Posterior cingulate gyrus (tissue), 11 donors: ENCODE results near the gene SH2D4B.

Experiments
- DNase-seq, 10 donors: peaks; one replicate each; pipeline versions ENCODE4 v3.0.0 to v3.0.0-alpha.2; 2020 to 2021; ENCODE audit warnings: mixed read lengths in 3 of 10
- intact Hi-C: fragments of 100-400 bp; cut with DNase I; formaldehyde crosslinking; loops from one replicate; pipeline ENCODE4 v1.15.1; 2023

The SH2D4B gene

DNA sequence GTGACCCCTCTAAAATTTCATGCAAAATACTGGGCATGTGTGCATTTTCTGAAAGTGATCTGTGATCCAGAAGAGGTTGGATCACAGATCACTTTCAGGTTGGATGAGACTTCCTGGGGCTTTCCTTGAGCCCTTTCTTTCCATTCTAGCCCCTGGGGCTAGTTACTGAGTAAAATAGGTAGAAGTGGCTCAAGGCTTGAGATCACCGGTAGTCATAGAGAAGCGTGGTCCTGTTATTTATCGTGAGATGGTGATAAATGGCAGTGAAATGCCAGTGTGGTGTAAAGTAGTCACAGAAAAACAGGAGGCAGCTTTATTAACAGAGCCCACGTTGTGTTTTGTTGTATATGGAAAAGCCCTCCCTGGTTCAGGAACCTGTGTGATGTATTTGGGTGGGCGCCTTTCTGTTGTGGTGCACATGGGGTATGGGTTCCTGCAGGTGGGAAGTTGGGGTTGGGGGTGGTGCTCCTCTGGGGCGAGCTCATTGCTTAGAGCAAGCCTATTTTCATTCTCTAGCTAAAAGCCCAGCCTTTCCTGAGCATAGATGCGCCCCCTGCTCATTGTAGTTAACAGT is 34.0 kb upstream of the SH2D4B start:
- intact Hi-C loops = no loop called here
- no peak for DNase-seq

DNA sequence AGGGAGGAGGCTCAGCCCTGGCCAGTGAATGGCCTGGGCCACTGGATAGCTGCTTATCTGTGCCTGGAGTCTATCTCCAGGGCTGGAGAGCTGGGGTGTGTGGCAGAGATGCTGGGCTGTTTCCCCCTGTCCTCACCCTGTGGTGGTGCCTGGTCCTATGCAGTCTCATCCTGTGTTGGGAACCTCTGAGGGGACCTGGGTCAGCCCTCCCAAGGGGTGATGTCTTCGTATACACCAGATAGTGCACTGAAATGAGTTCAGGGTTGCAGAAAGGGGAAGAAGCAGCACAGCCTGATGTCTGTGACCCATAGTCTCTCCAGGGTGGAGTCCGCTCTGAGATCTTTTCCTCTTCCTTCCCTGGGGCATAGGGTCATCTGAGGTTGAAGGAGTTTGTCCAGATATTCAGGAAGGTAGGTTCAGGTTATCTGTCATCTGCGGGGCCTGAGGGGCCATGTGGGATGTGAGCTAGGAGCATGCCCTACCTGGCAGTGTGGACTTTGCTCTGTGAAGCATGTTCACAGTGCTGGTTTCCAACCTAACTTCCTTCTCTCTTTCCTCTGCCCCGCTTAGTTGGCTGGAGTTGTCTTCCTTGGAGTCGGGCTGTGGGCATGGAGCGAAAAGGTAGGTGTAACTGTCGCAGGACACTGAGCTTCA is 33.4 kb upstream of the SH2D4B start:
- intact Hi-C loops = no loop called here
- peak in 2 of 10 donors; percentile 57 to 66 for DNase-seq

DNA sequence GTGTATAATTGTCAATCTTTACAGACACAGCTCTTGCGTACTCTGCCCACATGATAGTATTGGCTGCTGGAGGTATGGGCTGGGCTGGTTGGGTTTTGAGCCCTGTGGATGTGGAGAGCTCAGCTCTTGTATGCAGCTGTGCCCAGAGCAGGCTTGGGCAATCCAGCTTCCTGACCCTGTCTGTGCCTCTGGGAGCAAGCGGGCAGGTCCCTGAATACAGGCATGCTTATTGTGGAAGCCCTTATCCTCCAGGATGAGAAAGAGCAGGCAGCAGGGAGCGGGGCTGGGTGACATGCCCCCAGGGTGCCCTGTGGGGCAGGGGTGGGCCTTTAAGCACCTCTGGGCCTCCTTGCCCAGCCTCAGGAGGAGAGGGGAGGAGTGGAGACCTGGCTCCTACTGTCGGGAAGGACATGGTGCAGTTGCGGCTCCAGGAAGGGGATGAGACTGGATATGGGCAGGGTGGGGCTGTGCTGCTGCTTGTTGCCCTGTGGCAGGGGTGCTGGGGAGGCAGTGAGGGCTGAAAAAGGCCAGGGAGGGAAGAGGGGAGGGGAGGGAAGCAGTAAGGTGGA is 32.7 kb upstream of the SH2D4B start:
- intact Hi-C loops = loop anchor here (1.0 to 5.0 kb wide), 2 partner anchors 61 to 123 kb away; no protein-coding TSS in a partner anchor
- DNase-seq = peak in 2 of 10 donors; percentile 73 to 78

DNA sequence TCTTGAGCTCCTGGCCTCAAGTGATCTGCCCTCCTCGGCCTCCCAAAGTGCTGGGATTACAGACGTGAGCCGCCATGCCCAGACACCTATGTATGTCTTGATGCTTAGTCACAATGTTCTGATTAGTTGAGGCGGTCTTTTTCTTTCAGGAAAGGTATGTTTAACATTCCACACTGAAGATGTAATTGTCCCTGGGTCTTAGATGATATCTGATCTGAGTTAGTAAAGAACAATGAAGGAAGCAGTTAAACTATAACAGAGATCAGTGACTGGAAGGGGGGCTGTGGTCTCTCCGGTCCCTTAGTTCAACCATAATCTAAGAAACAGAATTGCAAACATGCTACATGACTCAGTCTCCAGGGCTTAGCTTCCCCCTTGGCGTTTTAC is 31.5 kb upstream of the SH2D4B start:
- DNase-seq = no peak
- intact Hi-C loops = loop anchor here (5.0 kb wide), 1 partner anchor 124 kb away; no protein-coding TSS in a partner anchor

DNA sequence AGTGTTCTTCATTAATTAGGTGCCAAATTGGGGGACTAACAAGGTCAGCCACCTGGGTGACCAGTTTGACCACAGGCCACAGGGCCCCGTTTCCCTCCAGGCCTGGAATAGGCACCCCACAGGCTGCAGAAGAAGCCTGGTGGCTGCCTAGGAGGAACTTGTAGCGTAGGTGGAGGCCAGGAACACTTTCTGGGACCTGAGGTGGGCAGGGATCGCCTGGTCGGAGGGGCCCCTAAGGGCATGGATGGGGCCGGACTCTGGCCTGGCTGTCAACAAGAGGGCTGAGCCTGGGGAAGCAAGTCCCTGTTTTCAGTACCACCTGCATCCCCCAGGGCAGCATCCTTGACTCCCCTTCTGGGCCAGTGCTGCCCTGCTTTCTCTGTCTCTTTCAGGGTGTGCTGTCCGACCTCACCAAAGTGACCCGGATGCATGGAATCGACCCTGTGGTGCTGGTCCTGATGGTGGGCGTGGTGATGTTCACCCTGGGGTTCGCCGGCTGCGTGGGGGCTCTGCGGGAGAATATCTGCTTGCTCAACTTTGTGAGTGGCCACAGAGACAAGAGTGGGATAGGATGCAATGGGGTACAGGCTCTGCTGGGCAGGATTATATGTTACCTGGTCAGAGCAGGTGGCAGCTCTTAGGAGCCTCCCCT is 30.7 kb upstream of the SH2D4B start:
- intact Hi-C loops = loop anchor here (5.0 kb wide), 1 partner anchor 125 kb away; no protein-coding TSS in a partner anchor
- DNase-seq = peak in 2 of 10 donors; percentile 67 to 68

DNA sequence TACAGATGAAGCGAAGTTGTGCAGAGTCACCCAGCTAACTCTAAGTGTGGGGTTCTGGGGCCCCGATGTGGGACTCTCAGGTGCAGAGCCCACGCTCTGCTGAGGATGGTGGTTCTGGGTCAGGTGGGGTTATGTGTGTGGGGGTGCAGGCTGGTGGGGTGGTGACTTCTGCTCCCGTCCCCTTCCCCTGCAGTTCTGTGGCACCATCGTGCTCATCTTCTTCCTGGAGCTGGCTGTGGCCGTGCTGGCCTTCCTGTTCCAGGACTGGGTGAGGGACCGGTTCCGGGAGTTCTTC is 28.6 kb upstream of the SH2D4B start:
- intact Hi-C loops = loop anchor here (5.0 kb wide), 1 partner anchor 127 kb away; no protein-coding TSS in a partner anchor
- DNase-seq = no peak

DNA sequence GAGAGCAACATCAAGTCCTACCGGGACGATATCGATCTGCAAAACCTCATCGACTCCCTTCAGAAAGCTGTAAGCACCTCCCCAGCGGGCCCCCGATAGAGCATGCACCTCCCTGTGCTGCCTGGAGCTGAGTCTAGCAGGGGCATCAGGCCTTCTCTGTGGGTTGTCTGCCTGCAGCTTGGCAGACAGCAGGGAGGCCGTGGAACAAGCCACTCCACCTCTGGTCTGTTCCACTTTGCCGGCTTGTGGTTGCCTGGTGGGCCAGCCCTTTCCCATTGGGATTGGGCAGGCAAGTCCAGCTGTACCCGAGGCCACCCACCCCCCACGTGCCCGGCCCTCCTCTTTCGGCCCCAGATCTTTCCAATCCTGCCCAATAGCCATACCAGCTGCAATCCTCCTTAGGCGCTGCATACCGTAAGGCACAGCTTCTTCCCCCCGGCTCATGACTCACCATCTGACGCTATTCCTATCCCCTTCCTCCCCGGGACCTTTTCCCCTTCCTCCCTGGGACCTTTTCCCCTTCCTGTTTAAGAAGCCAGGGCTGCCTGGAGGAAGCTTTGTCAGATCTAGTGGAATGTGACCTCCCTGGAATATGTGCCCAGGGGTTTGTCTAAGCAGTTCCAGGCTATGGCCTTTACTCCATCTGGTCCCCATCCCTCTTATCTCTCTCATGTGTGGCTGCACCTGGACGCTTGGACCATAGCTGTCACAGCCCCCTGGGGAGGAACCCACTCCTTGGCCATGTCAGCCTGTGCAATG is 28.1 kb upstream of the SH2D4B start:
- intact Hi-C loops = loop anchor here (5.0 kb wide), 1 partner anchor 127 kb away; no protein-coding TSS in a partner anchor
- peak in 1 of 10 donors; percentile 81 for DNase-seq

DNA sequence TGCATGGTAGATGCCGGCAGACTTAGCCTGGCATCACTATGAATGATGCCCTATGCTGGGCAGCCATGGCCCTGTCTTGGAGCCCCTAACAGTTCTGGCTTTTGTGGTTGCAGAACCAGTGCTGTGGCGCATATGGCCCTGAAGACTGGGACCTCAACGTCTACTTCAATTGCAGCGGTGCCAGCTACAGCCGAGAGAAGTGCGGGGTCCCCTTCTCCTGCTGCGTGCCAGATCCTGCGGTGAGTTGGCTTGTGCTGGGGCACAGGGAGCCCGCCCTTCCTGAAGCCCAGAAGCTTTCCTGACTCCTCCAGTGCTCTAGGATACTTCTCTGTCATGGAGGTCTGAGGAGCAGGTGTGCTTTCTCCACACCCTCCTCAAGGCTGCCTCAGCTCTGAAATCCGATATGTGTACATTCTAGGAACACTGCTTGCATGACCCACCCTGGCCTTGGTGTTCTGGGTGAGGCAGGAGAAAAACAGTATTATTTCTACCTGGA is 25.6 kb upstream of the SH2D4B start:
- no peak for DNase-seq

DNA sequence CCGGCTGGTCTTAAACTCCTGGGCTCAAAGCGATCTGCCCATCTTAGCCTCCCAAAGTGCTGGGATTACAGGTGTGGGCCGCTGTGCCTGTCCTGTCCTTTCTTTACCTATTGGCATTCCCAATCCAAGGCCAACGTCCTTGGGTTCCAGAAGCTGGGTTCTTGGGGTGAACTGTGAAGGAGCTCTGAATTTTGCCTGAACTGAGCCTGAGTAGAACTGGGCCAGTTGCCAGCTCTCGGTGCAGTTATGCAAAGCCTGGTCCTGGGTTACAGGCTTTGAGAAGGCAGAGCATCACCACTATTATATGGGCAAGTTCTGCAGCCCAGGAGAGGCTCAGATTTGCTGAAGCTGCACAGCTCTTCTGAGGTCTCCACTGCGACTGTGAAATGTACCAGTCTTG is 24.6 kb upstream of the SH2D4B start:
- DNase-seq = peak in 1 of 10 donors; percentile 62
- intact Hi-C loops = no loop called here

More for the DNA sequence above, 25.6 kb upstream of the SH2D4B start:
- intact Hi-C loops = no loop called here

DNA sequence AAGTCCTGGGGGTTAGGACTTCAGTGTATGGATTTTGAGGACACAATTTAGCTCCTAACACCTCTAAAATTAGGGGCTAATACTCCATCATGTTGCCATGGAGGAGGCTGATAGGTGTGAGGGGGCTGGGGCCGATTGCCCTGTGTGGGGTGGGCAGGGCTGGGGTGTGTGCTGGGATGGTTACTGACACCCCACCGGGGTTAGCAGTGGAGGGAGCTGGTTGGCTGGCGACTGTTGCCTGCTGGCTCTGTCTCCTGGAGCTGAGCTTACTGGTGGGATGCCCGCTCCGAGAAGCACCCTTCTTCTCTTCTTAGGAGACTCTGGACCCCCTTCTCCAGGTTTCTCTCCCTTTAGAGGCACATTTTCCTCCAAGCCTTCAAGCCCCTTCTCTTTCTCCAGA is 22.2 kb upstream of the SH2D4B start:
- intact Hi-C loops = no loop called here
- DNase-seq = peak in 1 of 10 donors; percentile 21

DNA sequence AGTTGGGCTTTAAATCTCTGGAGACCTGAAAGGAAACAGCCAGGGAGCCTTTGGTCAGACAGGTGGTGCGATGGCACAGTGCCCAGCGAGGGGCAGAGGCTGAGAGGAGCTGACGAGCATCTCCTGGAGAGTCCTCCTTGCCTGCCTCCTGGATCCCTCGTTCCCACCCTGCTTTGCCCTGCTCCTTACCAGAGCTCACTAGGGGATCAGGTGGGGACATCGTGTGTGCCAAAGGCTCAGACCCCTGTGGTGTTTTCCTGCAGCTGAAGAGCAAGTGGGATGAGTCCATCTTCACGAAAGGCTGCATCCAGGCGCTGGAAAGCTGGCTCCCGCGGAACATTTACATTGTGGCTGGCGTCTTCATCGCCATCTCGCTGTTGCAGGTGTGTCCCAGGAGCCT is 21.8 kb upstream of the SH2D4B start:
- peak in 1 of 10 donors; percentile 79 for DNase-seq
- intact Hi-C loops = no loop called here

DNA sequence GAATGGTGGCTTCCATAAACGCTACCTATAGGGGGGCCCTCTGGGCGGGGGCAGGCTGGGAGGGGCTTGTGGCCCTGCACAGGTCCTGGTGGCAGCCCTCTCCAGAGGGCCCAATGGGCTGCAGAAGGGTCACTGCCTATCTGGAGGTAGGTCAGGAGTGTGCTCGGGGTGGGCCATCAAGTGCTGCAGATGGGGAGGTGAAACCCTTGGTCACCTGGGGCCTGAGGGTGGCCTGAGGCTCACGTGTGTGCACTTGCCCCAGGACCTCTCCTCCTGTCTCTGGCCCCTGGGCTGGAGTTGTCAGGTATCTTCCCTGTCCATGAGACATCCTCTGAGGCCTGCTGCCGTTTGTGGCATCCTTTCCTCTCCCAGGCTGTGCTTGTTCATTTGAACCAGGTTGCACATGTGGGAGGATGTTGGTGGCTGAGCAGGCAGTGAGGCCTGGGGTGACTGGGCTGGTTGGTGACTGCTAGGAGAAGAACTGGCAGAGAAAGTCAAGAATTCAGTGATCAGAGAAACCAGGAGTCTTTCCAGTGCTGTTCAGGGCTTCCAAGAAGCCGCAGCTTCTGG is 21.1 kb upstream of the SH2D4B start:
- intact Hi-C loops = no loop called here
- DNase-seq = peak in 1 of 10 donors; percentile 82

DNA sequence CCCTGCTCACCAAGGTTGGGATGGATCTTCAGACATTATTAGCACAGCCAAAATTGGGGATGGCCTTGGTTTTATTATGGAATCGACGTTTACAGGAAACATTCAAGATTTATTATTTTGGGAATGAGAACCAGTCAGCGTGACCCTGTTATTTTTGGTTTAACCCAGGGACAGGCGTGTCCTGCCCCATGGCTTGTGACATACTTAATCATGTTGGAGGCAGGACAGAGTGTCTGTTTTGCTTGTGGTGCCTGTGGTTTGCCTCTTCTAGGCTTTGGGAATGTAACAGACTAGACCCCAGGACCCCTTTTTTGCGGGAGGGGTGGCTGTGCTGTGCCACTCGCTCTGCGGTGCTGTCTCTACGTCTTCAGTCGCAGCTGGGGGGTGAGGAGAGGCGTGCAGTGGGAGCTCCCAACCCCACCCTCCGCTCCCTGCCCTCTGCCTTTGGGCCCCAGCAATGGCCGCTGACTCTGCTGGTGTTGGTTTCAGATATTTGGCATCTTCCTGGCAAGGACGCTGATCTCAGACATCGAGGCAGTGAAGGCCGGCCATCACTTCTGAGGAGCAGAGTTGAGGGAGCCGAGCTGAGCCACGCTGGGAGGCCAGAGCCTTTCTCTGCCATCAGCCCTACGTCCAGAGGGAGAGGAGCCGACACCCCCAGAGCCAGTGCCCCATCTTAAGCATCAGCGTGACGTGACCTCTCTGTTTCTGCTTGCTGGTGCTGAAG is 20.1 kb upstream of the SH2D4B start:
- intact Hi-C loops = no loop called here
- peak in 2 of 10 donors; percentile 62 to 65 for DNase-seq

DNA sequence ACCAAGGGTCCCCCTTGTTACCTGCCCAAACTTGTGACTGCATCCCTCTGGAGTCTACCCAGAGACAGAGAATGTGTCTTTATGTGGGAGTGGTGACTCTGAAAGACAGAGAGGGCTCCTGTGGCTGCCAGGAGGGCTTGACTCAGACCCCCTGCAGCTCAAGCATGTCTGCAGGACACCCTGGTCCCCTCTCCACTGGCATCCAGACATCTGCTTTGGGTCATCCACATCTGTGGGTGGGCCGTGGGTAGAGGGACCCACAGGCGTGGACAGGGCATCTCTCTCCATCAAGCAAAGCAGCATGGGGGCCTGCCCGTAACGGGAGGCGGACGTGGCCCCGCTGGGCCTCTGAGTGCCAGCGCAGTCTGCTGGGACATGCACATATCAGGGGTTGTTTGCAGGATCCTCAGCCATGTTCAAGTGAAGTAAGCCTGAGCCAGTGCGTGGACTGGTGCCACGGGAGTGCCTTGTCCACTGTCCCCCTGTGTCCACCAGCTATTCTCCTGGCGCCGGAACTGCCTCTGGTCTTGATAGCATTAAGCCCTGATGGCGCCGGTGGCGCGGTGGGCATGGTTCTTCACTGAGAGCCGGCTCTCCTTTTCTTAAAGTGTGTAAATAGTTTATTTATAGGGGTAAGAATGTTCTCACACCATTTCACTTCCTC is 19.4 kb upstream of the SH2D4B start:
- DNase-seq = peak in 2 of 10 donors; percentile 57 to 79

DNA sequence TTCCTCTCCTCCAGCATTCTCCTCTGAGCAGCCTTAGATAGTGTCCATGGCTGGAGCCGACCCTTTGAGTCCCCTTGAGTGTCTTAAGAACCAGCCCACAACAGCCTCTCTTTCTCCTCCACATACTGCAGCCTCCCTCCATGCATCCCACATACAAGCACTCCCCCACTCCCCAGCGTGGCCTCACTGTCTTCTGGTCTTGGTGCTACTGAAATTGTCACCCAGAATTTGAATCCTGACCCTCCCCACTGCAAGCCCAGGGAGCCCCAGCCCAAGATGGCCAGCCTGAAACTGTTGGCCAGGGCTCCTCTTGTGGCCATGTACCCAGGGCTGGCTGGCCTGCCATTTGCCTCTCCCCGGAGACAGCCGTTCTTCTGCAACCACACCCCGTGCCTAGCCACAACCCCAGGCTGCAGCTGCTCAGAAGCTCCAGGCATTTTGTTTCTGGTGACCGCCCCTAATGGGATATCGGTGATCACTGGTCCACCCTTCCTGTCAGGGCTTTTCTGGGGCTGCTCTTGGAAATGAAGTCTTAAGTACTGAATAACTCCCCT is 18.8 kb upstream of the SH2D4B start:
- peak in 2 of 10 donors; percentile 61 to 65 for DNase-seq
- intact Hi-C loops = no loop called here

More for the DNA sequence above, 19.4 kb upstream of the SH2D4B start:
- intact Hi-C loops = no loop called here

DNA sequence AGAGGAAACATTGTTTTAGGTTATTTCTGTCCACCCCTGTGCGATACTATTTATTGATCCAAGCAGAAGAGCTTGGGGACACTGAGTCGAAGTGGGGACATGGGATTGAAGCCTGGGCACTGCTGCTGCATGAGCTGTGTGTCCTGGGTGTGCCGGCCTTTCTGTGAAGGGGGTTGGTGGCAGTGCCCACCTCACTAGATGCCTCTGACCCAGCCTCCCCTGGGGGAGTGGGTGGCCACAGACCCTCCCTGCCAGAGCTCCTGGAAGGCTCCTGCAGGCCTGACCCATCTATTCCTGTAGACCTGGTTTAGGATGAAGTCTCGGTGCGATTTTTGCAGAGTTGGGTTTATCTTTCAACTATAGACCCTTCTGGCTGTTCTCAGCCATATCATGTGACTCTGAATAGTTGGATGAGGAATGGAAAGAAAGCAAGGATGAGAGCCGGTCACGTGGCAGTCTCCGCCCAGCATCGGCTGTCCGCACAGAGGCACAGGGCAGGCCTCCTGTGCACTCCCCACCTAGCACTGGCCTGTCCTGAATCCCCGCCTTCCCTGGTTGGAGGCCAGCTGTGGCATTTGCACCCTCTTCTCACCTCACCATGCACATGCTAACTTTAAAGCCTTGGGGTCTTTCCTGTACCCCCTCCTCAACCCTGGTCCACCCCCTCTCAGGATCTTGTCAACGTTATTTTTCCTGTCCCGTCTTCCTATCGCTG is 17.6 kb upstream of the SH2D4B start:
- intact Hi-C loops = no loop called here
- peak in 2 of 10 donors; percentile 41 to 67 for DNase-seq

DNA sequence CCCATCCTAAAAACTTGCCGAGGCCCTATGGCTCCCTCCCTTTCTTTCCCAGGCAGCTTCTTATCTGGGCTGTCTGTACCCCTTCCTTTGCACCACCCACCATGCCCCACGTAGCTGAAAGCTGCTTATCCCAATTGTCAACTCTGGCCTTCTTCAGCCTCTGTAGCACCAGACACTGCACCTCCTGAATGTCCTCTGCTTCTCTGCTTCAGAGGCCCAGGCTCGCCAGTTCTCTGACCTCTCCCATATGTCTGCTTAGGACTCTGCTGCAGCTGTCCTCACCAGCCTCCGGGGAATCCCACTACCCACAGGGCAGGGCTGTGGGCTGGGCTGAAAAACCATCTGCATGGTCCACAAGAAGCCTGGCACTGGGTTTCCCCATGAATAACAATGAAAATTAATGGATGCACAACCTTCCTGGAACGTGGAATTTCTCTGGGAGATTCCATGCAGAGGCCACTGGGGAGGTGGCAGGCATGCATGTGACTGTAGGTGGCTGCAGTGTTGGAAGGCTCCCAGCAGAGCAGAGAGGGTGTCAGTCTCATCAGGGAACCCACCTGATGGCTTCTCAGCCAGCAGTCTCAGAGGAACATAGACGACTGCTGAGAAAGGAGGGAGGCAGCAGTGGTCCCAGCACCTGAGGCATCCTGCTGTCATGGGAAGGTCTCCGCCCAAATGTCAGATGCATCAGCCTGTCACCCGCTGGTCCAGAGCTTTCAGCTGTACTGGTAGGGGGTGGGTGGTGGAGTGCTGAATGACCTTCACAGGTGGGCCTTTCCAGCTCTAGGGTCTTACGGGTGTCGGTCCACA is 16.8 kb upstream of the SH2D4B start:
- DNase-seq = peak in 2 of 10 donors; percentile 36 to 52
- intact Hi-C loops = no loop called here
